H1 (cell line): Measurements from ENCODE around the gene MX1. TPM values are rescaled to one million over a fixed set of nuclear protein-coding genes. Genes with fewer than 3 reads are reported as not detected.

ENCODE experiments used
- CTCF ChIA-PET: fragments of 300-600 bp; sonication (Branson Sonifier 250); formaldehyde crosslinking; loops from one replicate; lab custom pipeline; 2021; ENCODE audit not compliant: partially characterized antibody; lab: Charles Lee
- POLR2A ChIA-PET: fragments of 300-600 bp; sonication (Branson Sonifier 250); formaldehyde crosslinking; loops from one replicate; lab custom pipeline; 2021; ENCODE audit warnings: inconsistent platforms; ENCODE audit not compliant: partially characterized antibody; lab: Charles Lee
- DNase-seq, 2 experiments: peaks; one replicate each; pipeline versions ENCODE4 v3.0.0 to v3.0.0-alpha.2; 2010 to 2022; ENCODE audit warnings: low spot score in 2 of 2, low read depth in 1 of 2, mixed read lengths in 1 of 2
- FAIRE-seq: peaks from 2 replicates; lab custom pipeline; 2011; peaks lifted over from hg19 to GRCh38; lab: Jason Lieb, UNC
- H2AFZ ChIP-seq: 2 replicates; pipeline ENCODE4 v1.8.1; 2012; ENCODE audit warnings: low read length, inconsistent platforms
- H2AK5ac ChIP-seq: 2 replicates; pipeline ENCODE4 v1.6.1; 2013; ENCODE audit warnings: low read depth, low read length
- H2BK120ac ChIP-seq: replicated peaks from 2 replicates; pipeline ENCODE3; 2013; ENCODE audit warnings: low read depth, low read length, inconsistent platforms
- H2BK12ac ChIP-seq: 2 replicates; pipeline ENCODE4 v1.6.1; 2013; ENCODE audit warnings: low read depth, low read length
- H2BK15ac ChIP-seq: 2 replicates; pipeline ENCODE4 v1.6.1; 2013; ENCODE audit warnings: low read length
- H2BK20ac ChIP-seq: 2 replicates; pipeline ENCODE4 v1.6.1; 2013; ENCODE audit warnings: low read length
- H2BK5ac ChIP-seq: 2 replicates; pipeline ENCODE4 v1.6.1; 2013; ENCODE audit warnings: low read depth, low read length
- H3K14ac ChIP-seq: 2 replicates; pipeline ENCODE4 v1.6.1; 2013; ENCODE audit warnings: inconsistent platforms; ENCODE audit not compliant: insufficient read length
- H3K18ac ChIP-seq: 2 replicates; pipeline ENCODE4 v1.6.1; 2013; ENCODE audit warnings: low read length; ENCODE audit errors: extremely low read depth
- H3K23ac ChIP-seq: 2 replicates; pipeline ENCODE4 v1.6.1; 2013; ENCODE audit warnings: inconsistent platforms; ENCODE audit not compliant: insufficient read length
- H3K23me2 ChIP-seq: 2 replicates; pipeline ENCODE4 v1.6.1; 2013; ENCODE audit warnings: low read depth, low read length
- H3K27ac ChIP-seq: 2 replicates; pipeline ENCODE4 v1.6.1; 2011; ENCODE audit warnings: low read depth, low read length, inconsistent platforms
- H3K27me3 ChIP-seq, 4 experiments: replicated peaks in 1 of 4; 1 replicate in 1 of 4; 2 replicates in 3 of 4; pipeline versions ENCODE4 v1.6.1 to v1.8.1; 2011 to 2013; ENCODE audit warnings: low read length in 3 of 4, mild to moderate bottlenecking in 3 of 4, inconsistent platforms in 2 of 4, mixed read lengths in 2 of 4, moderate library complexity in 1 of 4; ENCODE audit not compliant: control insufficient read depth in 3 of 4, insufficient read depth in 3 of 4; ENCODE audit errors: extremely low read depth in 1 of 4
- H3K36me3 ChIP-seq, 4 experiments: 2 replicates each; pipeline versions ENCODE4 v1.6.1 to v1.8.1; 2011 to 2013; ENCODE audit warnings: mild to moderate bottlenecking in 4 of 4, low read length in 3 of 4, moderate library complexity in 2 of 4, control low read depth in 1 of 4, inconsistent platforms in 1 of 4; ENCODE audit not compliant: insufficient read depth in 4 of 4, control insufficient read depth in 2 of 4
- H3K4ac ChIP-seq: replicated peaks from 2 replicates; pipeline ENCODE3; 2013; ENCODE audit warnings: low read length, low read depth, mixed read lengths, inconsistent platforms; ENCODE audit not compliant: insufficient read length
- H3K4me1 ChIP-seq, 4 experiments: replicated peaks in 1 of 4; 1 replicate in 1 of 4; 2 replicates in 3 of 4; pipeline versions ENCODE4 v1.6.1 to v1.8.1; 2011 to 2013; ENCODE audit warnings: low read length in 3 of 4, inconsistent platforms in 2 of 4, mixed read lengths in 1 of 4; ENCODE audit not compliant: insufficient read depth in 4 of 4, control insufficient read depth in 3 of 4
- H3K4me2 ChIP-seq, 2 experiments: 2 replicates each; pipeline versions ENCODE4 v1.6.1 to v1.8.1; 2011 to 2013; ENCODE audit warnings: low read depth in 2 of 2, low read length in 2 of 2, control low read depth in 1 of 2, inconsistent platforms in 1 of 2, mild to moderate bottlenecking in 1 of 2; ENCODE audit not compliant: insufficient read depth in 1 of 2
- H3K4me3 ChIP-seq, 4 experiments: fragments of 200-600, 300-600 bp in 1 of 4; sonication (generic), shearing (Covaris generic), sonication (Bioruptor Twin) in 1 of 4; 2 replicates each; pipeline versions ENCODE4 v1.5.1 to v1.8.1; 2011 to 2016; ENCODE audit warnings: low read length in 4 of 4, low read depth in 3 of 4, control low read depth in 2 of 4, inconsistent platforms in 2 of 4, mild to moderate bottlenecking in 2 of 4, mixed read lengths in 1 of 4, moderate library complexity in 1 of 4; ENCODE audit not compliant: insufficient read depth in 2 of 4; ENCODE audit errors: extremely low read depth in 1 of 4
- H3K56ac ChIP-seq: replicated peaks from 2 replicates; pipeline ENCODE3; 2013; ENCODE audit warnings: low read depth, mild to moderate bottlenecking, mixed read lengths, low read length, inconsistent platforms; ENCODE audit not compliant: insufficient read length
- H3K79me1 ChIP-seq: 2 replicates; pipeline ENCODE4 v1.6.1; 2013; ENCODE audit warnings: low read depth, low read length, control low read depth
- H3K79me2 ChIP-seq, 2 experiments: 2 replicates each; pipeline versions ENCODE4 v1.6.1 to v1.8.1; 2012 to 2013; ENCODE audit warnings: low read length in 2 of 2, mild to moderate bottlenecking in 2 of 2, inconsistent platforms in 1 of 2; ENCODE audit not compliant: insufficient read depth in 2 of 2, control insufficient read depth in 1 of 2
- H3K9ac ChIP-seq, 4 experiments: replicated peaks in 1 of 4; 1 replicate in 1 of 4; 2 replicates in 3 of 4; pipeline versions ENCODE4 v1.6.1 to v1.8.1; 2011 to 2013; ENCODE audit warnings: low read depth in 3 of 4, low read length in 3 of 4, control low read depth in 2 of 4, mild to moderate bottlenecking in 2 of 4, moderate library complexity in 2 of 4, inconsistent platforms in 1 of 4; ENCODE audit errors: extremely low read depth in 1 of 4
- H3K9me3 ChIP-seq, 2 experiments: 2 replicates each; pipeline versions ENCODE4 v1.6.1 to v1.8.1; 2012 to 2013; ENCODE audit warnings: mild to moderate bottlenecking in 2 of 2, moderate library complexity in 2 of 2, control low read depth in 1 of 2, inconsistent platforms in 1 of 2, low read depth in 1 of 2, low read length in 1 of 2, mixed read lengths in 1 of 2; ENCODE audit not compliant: insufficient read depth in 2 of 2
- H4K20me1 ChIP-seq, 2 experiments: replicated peaks in 1 of 2; 2 replicates each; pipeline versions ENCODE3 to v1.8.1; 2011 to 2013; ENCODE audit warnings: inconsistent platforms in 2 of 2, low read length in 2 of 2, mild to moderate bottlenecking in 1 of 2; ENCODE audit not compliant: insufficient read depth in 2 of 2, control insufficient read depth in 1 of 2
- H4K5ac ChIP-seq: 2 replicates; pipeline ENCODE4 v1.6.1; 2013; ENCODE audit warnings: low read length, low read depth, mixed read lengths, inconsistent platforms; ENCODE audit not compliant: insufficient read length
- H4K8ac ChIP-seq: 2 replicates; pipeline ENCODE4 v1.8.0; 2013; ENCODE audit warnings: mild to moderate bottlenecking, moderate library complexity, low read length, inconsistent platforms; ENCODE audit not compliant: insufficient read depth; ENCODE audit errors: extremely low read depth
- H4K91ac ChIP-seq: replicated peaks from 2 replicates; pipeline ENCODE3; 2013; ENCODE audit warnings: low read length, mixed read lengths, inconsistent platforms; ENCODE audit not compliant: insufficient read length
- BACH1 ChIP-seq: IDR thresholded peaks from 2 replicates; pipeline ENCODE4 v1.6.1; 2012; ENCODE audit warnings: low read length, improper control_type of control experiment
- BRCA1 ChIP-seq: IDR thresholded peaks from 2 replicates; pipeline ENCODE4 v1.6.1; 2012; ENCODE audit warnings: low read depth, low read length, improper control_type of control experiment
- CEBPB ChIP-seq: IDR thresholded peaks from 2 replicates; pipeline ENCODE4 v1.6.1; 2012; ENCODE audit warnings: low read depth, low read length
- EGR1 ChIP-seq: IDR thresholded peaks from 2 replicates; pipeline ENCODE4 v1.6.1; 2011; ENCODE audit warnings: low read depth, low read length, borderline replicate concordance
- EP300 ChIP-seq, 2 experiments: IDR thresholded peaks; 1 replicate in 1 of 2; 2 replicates in 1 of 2; pipeline ENCODE4 v1.6.1; 2011 to 2012; ENCODE audit warnings: low read depth in 2 of 2, low read length in 2 of 2, mild to moderate bottlenecking in 2 of 2, borderline replicate concordance in 1 of 2, inconsistent platforms in 1 of 2, moderate library complexity in 1 of 2
- FOSL1 ChIP-seq: IDR thresholded peaks from 2 replicates; pipeline ENCODE4 v1.6.1; 2011; ENCODE audit warnings: mild to moderate bottlenecking, low read depth, low read length, moderate library complexity; ENCODE audit not compliant: insufficient read depth
- GABPA ChIP-seq: IDR thresholded peaks from 2 replicates; pipeline ENCODE4 v1.6.1; 2011; ENCODE audit warnings: mild to moderate bottlenecking, low read length, moderate library complexity, borderline replicate concordance; ENCODE audit not compliant: insufficient read depth
- POLR2AphosphoS5 ChIP-seq: IDR thresholded peaks from 2 replicates; pipeline ENCODE4 v1.6.1; 2011; ENCODE audit warnings: low read depth, low read length
- RAD21 ChIP-seq, 2 experiments: IDR thresholded peaks in 1 of 2; conservative IDR thresholded peaks in 1 of 2; 2 replicates each; pipeline ENCODE4 v1.6.1; 2011; ENCODE audit warnings: low read depth in 2 of 2, low read length in 2 of 2, improper control_type of control experiment in 1 of 2, inconsistent platforms in 1 of 2, mild to moderate bottlenecking in 1 of 2, moderate library complexity in 1 of 2
- WGBS, 2 experiments: shearing (Covaris generic) in 1 of 2; methylation state at CpG; one replicate each; pipeline versions ENCODE4 v1.1.6 to v1.1.7; 2013 to 2015; ENCODE audit warnings: low lambda C conversion rate in 2 of 2, mixed read lengths in 2 of 2, inconsistent platforms in 1 of 2, low coverage in 1 of 2, missing lambda C conversion rate in 1 of 2; ENCODE audit not compliant: insufficient replicate concordance in 2 of 2, insufficient coverage in 1 of 2, insufficient read length in 1 of 2; ENCODE audit errors: extremely low coverage in 1 of 2, missing lambda C conversion rate in 1 of 2; 5-methylcytosine and 5-hydroxymethylcytosine counted together
- polyA plus RNA-seq, 7 experiments: library from polyadenylated mRNA; depleted of rRNA in 3 of 7; stranded (reverse) in 5 of 7; unstranded in 2 of 7; fragments of >200 nt in 5 of 7; fragments of 200-250 nt in 2 of 7; gene quantifications; 1 replicate in 5 of 7; 2 replicates in 1 of 7; 4 replicates in 1 of 7; pipeline versions ENCODE4 v1.2.1 to v1.2.3, GENCODE V29; 2011 to 2013; ENCODE audit warnings: missing spikeins in 2 of 7, mixed read lengths in 2 of 7
- total RNA-seq: library from RNA; stranded (reverse); fragmentation: NEBNext Ultra II Directional; extraction: Animal tissue kit (Norgen Biotek cat#: 25700); gene quantifications from 2 replicates; pipeline ENCODE4 v1.2.1, GENCODE V29; 2021

The MX1 gene
- total and polyA plus RNA-seq, 2 of the 8 experiments (the other 6 are each of a cell fraction or from before 2014, with no cell fraction given) = 3.8 to 5.7 TPM

- Histone ChIP-seq H3K79me1 (peaks cover 2% of the 10 kb centered on the region; the same call in 1 of the 2 replicates), H3K9me3 (no peaks in the 10 kb centered on the region), H3K4me3 (no peak overlapping the region), H4K5ac (no peak overlapping the region), H2AK5ac (peak overlapping the region; percentile 24; the same call in 1 of the 2 replicates), H3K23me2 (no peaks in the 10 kb centered on the region), H2BK5ac (no peak overlapping the region), H3K36me3 (no peaks in the 10 kb centered on the region), H2BK20ac (no peak overlapping the region), H3K14ac (no peak overlapping the region), H4K91ac (no peak overlapping the region), H3K18ac (no peak overlapping the region), H3K4ac (no peak overlapping the region), H2BK120ac (no peak overlapping the region), H3K56ac (no peak overlapping the region), H3K4me1 (no peaks in the 10 kb centered on the region; a peak in 1 of 7 replicates), H3K9ac (no peak overlapping the region), H3K27me3 (no peaks in the 10 kb centered on the region), H2AFZ (no peak overlapping the region), H3K27ac (no peak overlapping the region), H3K4me2 (no peak overlapping the region), H3K79me2 (no peaks in the 10 kb centered on the region), H2BK15ac (no peak overlapping the region), H3K23ac (no peak overlapping the region), H4K8ac (no peak overlapping the region), H4K20me1 (no peaks in the 10 kb centered on the region), H2BK12ac (no peak overlapping the region)
- ChIA-PET CTCF (interaction anchor here (0.5 to 1.5 kb wide), 2 partner anchors 211 to 1562 kb away, joined by 3 to 4 read pairs; no protein-coding TSS in a partner anchor), POLR2A (interaction anchor here (1.3 kb wide), 1 partner anchor 12 kb away, joined by 3 read pairs; no protein-coding TSS in a partner anchor)
- no peak for FAIRE-seq
- TF ChIP-seq RAD21 (IDR thresholded peaks at IDR 0.05 in 1 of 2, conservative IDR thresholded peaks at IDR 0.05 in 1 of 2; ENCODE audit: low read depth in 2 of 2, low read length in 2 of 2) (no peak), GABPA (no peak), BRCA1 (no peak), EP300 (IDR thresholded peaks at IDR 0.05; ENCODE audit: borderline replicate concordance in 1 of 2, low read depth in 2 of 2, low read length in 2 of 2) (no peak), FOSL1 (no peak), BACH1 (no peak), CEBPB (no peak), EGR1 (no peak), POLR2AphosphoS5 (no peak)
- DNase-seq = no peak
- 92% methylated on average over 16 of the region's 16 CpGs; no CpG with 5 or more reads in 1 of the 2 experiments for WGBS, 2 experiments
Measured at GRCh38 chr21:41494242-41494641, 68.2 kb downstream of the MX1 start.
